Iris pigment epithelial cell (primary cell): ENCODE results near the gene ANKRD62.

Experiments
- DNase-seq: peaks from one replicate; pipeline ENCODE4 v3.0.0-alpha.2; 2011; ENCODE audit warnings: low read depth

The ANKRD62 gene

DNA sequence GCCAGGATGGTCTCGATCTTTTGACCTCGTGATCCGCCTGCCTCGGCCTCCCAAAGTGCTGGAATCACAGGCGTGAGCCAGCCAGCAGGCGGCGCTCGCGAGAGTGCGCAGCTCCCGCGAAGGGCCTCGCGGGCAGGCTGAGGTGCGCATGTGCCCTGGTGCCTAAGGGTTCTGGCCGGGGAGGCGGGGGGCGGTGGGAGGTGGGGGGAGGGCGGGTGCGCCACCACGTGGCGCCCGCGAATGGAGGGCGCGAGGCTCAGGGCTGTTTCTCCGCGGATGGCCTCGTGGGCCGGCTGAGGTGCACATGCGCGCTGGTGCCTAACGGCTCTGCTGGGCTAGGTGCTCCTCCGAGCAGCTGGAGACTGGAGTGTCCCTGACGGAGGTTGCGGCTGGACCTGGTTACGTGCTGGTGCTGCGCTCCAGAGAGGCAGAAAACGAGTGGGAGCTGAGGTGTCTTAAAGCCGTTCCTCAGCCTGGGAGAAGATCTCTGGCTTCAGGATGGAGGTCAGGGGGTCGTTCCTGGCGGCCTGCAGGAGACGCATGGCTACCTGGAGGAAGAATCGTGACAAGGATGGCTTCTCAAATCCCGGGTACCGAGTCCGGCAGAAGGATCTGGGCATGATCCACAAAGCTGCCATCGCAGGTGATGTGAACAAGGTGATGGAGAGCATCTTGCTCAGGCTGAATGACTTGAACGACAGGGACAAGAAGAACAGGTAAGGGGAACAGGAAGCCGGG lies at the start of gene ANKRD62:
TSS of gene ANKRD62 (plus strand) at position 324 of the 738 bp plus-strand sequence. CDS start at position 499, 175 bp downstream.
- DNase-seq: no peak

DNA sequence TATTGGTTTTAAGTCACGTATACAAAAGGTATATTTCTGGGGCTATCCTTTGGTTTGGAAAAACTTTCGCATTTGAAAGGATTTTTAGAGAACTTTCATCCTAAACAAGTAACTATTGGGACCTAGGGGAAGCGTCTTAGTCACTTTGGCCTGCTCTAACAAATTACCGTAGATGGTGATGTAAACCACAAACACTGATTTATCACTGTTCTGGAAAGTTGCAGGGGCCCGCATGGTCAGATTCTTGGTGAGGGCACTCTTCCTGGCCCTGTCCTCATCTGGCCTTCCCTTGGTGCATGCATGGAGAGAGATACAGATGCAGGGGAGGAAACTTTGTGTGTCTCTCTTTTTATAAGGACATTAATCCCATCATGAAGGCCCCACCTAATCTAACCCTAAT lies 49.1 kb upstream of the ANKRD62 start:
- DNase-seq: no peak

DNA sequence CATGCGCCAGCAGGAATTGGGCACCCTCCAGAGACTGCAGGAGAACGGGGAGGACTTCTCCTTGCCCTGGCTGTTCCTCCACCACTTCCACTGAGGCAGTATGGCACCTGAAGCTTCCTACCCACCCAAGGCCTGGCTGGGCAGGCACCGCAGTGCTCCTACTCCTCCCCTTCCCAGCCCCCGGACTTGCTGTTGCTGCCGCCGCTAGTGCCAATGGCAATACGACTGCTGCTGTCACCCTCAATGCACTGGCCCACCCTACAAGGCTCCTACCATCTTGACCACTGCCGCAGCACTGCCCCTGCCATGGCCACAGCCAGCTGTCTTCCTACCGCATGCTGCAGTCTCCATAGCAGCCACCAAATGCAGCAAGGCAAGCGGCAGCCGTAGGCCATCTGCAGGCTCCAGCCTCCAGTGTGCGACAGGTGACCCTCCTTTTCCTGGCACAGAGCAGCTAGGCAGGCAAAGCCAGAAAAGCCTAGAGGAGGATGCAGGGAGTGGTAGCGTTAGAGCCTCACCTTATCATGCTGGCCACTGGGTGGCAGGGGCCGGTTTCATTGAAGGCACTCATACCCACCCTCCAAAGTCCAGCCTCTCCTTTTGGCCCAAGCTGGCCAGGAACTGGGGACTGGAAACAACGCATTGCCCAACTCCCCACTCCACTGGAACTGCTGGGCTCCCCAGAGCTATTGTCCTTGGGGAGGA lies 47.4 kb upstream of the ANKRD62 start:
- DNase-seq: no peak

DNA sequence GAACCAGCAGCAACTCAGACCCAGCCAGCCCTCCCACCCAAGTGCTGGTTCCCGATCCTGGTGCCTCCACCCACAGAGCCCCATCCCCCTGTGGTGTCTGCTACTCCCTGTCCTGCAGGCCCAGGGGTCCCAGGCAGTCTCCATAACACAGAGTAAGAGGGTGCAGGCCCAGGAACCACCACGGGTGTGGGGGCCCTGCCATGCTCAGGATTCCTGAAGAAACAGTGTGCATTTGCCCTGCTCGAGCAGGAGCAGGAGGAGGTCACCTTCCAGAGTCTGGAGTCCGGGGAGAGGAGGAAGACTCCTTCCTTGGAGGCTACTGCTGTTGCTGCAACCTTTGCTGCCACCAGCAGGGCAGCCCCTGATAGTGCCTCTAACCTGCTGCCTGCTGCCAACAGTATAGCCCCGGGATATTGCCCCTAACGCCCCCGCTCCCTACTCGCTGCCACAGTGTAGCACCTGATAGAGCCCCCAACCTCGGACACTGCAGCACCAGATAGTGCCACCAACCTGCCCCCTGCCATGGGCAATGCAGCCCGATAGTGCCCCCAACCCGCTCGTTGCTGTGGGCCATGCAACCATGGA lies 46.8 kb upstream of the ANKRD62 start:
- no peak for DNase-seq

DNA sequence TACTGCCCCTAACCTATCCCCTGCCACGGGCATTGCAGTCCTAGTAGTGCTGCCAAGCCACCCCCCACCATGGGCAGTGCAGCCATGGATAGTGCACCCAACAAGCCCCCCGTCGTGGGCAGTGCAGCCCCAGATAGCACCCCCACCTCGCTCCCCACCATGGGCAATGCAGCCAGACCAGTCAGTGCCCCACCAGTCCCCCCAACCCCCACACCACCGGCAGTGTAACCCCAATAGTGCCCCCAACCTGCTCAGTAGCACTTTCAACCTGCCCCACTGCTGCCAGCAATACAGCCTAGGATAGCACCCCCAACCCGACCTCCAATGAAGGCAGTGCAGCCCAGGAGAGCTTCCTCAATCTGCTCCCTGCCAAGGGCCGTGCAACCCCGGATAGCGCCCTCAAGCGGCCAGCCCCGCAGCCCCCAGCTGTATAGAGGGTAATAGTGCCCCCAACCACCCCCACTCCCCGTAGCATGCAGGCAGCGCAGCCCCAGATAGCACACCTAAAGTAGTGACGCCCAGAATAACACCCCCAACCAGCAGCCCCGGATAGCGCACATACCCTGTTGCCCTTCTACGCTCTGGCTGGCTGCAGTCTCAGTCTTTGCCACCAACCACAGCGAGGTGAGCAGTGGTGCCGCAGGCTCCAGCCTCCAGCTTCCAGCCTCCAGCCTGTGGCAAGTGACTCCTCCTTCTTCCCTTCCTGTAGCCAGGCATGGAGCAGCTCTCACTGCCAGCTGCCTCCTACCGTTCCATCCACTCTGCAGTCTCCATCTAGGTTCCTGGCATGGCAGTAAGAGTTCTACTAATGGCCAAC lies 45.4 kb upstream of the ANKRD62 start:
- DNase-seq: no peak

DNA sequence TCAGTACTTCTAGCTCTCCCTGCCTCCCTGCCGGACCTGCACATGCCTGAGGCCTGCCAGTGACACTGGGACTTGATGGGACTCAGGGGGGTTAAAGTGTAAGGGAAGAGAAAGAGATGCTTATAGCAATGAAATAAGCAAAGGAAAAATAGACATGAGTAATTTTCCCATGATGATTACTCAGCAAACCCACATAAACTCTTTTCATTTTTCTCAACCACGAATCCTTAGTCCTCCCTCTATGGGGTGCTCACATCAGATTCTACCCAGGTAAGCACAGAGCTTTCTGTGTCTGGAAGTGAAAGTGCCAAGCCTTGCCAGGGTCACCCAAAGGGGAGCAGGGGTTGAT lies 44.8 kb upstream of the ANKRD62 start:
- peak; percentile 67 for DNase-seq

DNA sequence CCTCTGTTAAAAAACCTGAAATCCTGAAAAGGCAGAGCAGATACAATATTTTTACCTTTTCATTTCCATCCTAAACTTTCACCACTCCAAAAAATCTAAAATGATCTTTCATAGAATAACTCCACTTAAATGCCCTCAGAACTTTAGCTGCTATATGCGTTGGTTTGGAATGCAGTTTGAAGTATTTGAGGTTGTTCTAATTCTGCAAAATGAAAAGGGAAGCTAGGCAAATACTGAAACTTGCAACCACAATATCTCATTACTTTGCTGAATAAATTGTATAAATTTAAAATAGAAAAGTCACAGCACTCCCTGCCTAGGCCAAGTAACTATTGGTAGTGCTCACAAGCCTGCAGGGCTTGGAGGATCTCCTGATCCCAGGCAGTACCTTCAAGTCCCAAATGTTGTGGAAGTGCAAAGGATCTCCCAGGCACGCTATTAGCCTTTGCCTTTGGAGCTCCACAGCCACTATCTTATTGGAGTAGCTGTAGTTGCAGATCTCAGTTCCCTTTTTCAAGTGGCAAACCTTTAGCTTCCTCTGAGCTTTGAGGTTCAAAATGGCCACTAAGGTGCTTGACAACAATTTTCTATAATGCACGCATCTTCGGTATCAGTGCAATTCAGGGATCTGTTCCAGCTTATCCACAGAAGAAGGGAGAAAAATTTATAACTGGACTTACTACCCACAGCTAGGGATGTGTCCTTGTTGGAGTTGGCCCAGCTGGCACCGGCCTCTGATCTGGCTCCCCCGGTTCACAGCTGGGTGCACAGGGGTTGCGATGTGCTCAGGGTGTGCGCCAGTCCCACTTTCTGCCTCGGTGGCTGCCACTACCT lies 43.4 kb upstream of the ANKRD62 start:
- no peak for DNase-seq

DNA sequence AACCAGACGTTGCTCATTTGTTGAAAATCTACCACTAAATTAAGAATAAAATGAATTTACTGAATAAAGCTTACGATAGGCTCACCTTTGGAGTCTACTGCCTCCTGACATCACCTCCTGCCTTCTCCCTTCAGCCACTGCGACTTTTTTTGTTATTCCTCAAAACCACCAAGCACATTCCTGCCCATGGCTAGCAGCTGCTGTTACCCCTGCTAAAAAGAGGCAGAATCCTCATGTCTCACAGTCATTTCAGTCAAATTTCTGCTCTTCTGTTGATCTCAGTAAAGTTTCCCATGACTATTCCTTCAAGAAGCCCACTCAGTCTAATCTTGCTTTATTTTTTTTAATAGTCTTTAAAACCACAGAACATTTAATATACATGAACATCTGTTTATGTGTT lies 40.8 kb upstream of the ANKRD62 start:
- no peak for DNase-seq

DNA sequence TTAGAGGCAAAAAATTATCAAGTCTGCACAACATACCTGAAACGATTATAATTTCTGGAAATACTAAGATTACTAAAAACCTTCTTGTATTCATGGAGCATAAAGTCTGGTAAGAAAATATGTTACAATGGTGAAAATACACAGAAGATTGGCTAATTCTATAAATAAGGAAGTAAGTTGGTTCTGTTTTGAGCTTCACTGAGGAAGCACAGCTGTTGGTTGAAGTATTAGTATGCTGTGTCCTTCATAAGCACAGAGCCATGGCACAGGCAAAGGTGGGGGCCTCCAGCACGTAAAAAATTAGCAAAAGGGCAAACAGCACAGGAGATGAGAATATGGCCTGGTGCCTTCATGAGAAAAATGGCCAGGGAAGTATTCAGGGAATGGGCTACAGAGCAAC lies 40.4 kb upstream of the ANKRD62 start:
- DNase-seq: no peak

DNA sequence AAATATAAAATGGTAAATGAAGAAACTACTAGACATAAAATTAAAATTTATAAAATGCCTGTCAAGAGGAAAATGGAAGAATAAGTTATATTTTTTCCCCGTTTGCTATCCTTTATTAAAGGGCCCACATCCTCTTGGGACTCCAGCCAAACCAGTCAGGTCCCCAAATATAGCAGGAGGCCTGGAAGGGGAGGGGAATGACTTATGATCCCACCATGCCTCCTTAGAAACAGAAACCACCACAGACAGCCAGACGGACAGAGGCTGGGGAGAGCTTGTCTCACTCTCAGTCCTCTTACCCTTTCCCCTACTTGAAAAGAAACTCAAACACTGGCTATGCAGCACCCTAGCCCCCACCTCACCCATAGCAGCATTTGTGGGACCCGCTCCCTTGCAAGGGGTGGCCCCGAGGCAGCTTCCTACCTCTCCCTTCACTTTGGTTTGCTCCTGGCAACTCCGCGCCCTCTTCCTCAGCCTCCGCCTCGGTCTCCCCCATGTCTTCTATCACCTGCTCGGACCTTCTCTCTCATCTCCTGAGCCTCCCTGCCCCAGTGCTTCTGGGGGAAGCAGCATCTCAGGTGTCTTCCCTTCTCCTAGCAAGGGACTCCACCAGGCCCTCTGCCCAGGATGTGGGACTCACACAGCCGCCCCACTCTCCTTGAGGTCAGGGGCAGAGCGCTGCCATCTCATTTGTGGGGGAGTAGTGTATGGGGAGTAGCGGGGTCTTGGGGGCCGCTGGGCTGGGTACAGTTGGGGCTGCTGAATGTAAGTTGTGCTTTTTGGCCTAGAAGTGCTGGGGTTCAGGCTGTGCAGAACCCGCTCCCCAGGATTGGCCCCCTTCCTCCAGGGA lies 37.4 kb upstream of the ANKRD62 start:
- DNase-seq: no peak

DNA sequence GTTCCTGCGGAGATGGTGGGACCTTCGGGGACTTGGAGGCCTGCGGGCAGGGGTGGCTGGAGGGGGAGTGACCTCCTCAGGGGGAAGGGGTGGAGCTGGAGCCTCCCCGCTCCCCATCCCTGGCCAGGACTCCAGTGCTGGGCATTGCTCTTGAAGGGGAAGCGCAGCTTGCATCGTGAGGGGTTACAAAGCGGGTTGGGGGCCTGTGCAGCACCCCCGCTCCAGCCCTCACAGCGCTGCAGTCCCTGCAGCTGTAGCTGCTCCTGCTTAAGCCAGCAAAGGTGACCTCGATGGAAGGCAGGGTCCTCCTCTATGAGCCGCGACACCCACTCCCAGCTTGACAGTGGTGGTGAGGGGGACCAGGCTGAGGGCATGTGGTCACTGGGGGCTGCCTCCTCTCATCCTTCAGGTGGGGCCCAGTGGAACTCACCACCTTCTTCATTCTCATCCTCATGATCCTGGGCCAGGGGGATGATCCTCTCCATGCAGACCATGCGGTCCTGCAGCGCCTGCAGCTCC lies 36.7 kb upstream of the ANKRD62 start:
- no peak for DNase-seq

DNA sequence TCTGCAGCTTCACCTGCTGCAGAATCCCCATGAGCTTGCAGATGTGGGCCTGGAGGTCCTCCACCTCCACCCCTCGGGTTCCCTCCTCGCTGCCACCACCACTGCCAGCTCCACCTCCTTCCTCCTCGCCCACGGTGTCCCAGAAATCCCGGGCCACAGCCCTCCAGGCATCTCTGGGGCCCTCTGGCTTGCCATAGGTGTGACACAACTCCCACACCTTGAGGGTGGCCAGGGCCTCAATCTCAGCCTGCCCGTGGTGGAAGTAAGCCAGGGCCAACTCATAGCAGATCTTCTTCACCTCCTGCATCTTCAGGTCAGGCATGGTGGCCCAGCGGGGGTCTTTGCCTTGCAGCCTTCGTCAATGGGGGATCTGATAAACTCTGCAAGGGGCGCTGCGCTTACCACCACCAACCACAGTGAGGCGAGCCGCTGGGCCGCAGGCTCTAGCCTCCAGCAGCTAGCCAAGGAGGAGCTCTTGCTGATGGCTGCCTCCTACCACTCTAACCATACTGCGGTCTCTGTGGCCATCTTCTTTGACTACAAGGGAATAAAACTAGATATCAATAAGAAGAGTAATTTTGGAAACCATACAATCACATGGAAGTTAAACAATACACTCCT lies 36.1 kb upstream of the ANKRD62 start:
- DNase-seq: no peak

DNA sequence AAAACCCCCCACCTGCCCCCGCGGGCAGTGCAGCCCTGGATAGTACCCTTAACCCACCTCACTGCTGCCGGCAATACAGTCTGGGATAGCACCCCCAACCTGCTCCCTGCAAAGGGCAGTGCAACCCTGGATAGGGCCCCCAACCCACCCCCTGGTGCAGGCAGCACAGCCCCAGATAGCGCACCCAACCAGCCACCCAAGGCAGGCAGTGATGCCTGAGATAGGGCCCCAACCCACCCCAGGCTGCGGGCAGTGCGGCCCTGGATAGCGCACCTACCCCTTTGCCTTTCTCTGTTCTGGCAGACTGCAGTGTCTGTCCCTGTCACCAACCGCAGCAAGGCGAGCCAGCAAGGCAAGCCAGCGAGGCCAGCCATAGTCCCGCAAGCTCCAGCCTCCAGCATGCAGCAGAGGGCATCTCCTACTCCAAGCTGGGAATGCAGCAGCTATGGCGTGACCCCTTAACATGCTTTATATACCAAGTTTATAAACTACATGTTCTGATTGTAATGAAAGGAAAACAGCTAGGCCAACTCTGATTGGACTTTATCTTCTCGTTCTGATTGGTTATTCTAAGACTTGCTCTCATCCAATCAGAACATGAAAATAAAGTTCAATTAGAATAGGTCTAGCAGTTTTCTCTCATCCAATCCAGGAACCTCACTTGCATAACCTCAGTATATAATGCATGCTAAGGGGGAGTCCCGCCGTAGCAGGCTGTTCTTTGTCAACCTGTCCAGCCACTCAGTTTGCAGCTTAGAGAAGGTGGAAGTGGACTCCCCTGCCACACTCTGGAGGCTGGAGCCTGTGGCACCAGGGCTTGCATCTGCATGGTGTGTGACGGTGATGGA lies 34.1 kb upstream of the ANKRD62 start:
- peak; percentile 10 for DNase-seq

DNA sequence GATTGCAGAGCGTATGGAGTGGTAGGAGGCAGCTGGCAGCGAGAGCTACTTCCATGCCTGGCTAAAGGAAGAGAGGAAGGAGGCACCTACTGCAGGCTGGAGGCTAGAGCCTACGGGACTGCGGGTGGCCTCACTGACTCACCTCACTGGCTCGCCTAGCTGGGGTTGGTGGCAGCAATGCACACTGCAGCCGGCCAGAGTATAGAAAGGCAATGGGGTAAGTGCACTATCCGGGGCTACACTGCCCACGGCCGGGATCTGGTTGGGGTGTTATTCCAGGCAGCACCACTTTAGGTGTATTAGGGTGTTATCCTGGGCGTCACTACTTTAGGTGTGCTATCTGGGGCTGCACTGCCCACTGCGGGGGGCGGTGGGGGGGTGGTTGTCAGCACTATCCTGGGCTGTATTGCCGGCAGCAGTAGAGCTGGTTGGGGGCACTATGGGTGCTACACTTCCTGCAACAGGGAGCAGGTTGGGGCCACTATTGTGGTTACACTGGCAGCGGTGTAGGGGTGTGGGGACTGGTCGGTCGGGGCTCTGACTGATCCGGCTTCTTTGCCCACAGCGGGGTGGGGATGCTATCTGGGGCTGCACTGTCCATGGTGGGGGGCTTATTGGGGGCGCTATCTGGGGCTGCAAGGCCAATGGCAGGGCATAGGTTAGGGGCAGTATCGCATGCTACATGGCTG lies 33.3 kb upstream of the ANKRD62 start:
- DNase-seq: no peak

DNA sequence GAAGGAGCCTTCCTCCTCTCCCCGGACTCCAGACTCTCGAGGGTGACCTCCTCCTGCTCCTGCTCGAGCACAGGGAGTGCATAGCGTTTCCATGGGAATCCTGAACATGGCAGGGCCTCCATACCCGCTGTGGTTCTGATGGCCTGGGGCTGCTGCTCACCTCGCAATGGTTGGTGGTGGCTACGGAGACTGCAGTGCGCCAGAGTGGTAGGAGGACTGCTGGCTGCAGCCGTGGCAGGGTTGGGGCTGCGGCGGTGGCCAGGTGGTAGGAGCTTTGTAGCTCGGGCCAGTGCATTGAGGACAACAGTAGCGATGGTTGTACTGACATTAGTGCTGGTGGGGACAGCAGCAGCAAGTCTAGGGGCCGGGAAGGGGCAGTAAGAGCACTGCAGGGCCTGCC lies 32.0 kb upstream of the ANKRD62 start:
- DNase-seq: no peak

DNA sequence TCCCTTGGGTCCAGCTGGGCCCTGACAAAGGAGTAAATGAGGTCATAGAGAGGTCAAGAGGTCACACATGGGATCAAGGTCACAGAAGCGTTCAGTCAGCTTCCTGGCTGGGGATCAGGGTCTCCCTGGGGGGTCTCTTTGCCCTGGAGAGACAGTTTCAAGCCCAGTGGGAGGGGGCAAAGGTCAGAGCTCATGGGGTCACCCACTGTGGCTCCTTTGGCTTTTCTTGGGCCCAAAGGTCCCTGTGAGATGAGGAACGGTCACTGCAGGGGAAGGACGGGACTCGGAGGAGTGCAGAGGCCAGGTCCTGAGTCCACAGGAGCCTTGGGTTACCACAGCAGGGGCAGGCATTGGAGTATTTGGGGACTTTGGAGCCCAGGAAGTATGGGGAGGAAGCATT lies 30.7 kb upstream of the ANKRD62 start:
- DNase-seq: no peak

DNA sequence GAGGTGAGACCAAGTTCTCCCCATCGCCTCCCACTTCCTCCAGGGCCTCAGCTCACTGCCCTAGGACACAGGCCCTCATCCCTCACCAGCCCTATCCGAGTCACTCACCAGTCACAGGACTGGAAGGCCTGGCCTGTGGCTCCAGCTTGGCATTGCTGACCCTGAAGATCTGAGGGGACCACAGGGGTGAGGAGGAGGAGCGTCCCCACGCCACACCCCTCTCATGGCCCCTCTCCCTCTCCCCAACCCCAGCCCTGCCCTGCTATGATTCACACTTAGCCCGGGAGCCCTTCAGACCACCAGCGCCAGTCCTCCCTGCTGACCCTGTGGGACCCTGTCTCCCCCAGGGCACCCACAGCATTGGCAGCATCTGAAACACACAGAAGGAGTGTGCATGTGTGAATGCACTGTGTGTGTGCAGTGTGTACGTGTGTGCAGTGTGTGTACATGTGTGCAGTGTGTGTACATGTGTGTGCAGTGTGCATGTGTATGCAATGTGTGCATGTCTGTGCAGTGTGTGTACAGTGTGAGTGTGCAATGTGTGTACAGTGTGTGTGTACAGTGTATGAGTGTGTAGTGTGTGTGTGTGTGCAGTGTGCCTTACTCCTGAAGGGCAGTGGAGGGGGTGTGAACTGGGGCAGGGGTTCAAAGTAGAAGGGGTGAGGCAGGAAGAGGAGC lies 29.4 kb upstream of the ANKRD62 start:
- no peak for DNase-seq

DNA sequence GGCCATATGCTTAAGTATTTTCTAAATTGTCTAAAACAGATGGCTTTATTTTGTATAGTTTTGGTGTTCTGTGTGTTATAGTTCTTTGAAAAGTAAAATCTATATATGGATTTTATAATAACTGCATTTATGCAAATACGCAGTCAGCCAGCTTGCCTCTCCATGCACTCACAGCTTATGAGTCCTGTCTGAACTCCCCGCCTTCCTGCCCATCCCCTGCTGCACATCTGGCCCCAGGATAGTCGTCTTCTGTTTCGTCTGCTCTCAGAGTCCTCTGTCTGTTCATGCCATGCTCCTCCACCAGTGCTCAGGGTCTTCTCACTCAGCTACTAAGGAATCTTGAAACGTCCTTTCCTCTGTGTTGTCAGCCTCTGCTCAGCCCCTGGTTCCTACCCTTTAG lies 28.2 kb upstream of the ANKRD62 start:
- no peak for DNase-seq
